ENCODE results near the gene TBC1D22B. TPM values are rescaled to one million over a fixed set of nuclear protein-coding genes. Genes with fewer than 3 reads are reported as not detected.

TBC1D22B gene
- total and polyA plus RNA-seq, 2 experiments from 2014 or later, result 9.1 to 19.9 TPM

DNA sequence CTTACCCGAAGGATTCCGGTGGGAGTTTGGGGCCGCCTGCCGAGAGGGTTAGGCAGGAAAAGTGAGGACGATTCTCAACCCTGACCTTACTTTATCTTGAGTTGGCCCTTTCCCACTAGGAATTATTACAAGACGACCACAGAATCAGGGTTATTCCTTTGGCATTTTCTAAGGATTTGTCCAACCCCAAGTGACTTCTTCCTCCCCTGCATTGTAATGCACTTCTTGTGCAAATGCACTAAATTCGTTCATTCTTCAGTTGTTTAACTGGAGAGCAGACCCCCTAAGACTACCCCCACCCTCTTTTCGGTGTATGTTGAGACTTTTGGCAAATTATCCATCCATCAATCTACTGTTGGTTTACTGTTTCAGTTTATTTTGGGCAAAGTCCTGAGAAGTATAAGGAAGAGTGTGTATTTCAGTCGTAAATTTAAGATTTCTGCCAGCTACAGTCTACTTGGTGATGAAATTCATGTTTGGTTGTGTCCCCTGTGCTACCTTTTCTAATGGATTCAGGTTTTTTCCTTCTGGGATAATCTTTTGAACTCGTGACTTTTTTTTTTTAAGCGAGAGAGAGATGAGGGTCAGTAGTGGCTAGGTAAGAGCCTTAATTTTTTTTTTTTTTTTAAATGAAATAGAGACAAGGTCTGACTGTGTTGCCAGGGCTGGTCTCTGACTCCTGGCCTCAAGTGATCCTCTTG, 983 bp downstream of the TBC1D22B start (continued):
- TF ChIP-seq, protein P1, sequence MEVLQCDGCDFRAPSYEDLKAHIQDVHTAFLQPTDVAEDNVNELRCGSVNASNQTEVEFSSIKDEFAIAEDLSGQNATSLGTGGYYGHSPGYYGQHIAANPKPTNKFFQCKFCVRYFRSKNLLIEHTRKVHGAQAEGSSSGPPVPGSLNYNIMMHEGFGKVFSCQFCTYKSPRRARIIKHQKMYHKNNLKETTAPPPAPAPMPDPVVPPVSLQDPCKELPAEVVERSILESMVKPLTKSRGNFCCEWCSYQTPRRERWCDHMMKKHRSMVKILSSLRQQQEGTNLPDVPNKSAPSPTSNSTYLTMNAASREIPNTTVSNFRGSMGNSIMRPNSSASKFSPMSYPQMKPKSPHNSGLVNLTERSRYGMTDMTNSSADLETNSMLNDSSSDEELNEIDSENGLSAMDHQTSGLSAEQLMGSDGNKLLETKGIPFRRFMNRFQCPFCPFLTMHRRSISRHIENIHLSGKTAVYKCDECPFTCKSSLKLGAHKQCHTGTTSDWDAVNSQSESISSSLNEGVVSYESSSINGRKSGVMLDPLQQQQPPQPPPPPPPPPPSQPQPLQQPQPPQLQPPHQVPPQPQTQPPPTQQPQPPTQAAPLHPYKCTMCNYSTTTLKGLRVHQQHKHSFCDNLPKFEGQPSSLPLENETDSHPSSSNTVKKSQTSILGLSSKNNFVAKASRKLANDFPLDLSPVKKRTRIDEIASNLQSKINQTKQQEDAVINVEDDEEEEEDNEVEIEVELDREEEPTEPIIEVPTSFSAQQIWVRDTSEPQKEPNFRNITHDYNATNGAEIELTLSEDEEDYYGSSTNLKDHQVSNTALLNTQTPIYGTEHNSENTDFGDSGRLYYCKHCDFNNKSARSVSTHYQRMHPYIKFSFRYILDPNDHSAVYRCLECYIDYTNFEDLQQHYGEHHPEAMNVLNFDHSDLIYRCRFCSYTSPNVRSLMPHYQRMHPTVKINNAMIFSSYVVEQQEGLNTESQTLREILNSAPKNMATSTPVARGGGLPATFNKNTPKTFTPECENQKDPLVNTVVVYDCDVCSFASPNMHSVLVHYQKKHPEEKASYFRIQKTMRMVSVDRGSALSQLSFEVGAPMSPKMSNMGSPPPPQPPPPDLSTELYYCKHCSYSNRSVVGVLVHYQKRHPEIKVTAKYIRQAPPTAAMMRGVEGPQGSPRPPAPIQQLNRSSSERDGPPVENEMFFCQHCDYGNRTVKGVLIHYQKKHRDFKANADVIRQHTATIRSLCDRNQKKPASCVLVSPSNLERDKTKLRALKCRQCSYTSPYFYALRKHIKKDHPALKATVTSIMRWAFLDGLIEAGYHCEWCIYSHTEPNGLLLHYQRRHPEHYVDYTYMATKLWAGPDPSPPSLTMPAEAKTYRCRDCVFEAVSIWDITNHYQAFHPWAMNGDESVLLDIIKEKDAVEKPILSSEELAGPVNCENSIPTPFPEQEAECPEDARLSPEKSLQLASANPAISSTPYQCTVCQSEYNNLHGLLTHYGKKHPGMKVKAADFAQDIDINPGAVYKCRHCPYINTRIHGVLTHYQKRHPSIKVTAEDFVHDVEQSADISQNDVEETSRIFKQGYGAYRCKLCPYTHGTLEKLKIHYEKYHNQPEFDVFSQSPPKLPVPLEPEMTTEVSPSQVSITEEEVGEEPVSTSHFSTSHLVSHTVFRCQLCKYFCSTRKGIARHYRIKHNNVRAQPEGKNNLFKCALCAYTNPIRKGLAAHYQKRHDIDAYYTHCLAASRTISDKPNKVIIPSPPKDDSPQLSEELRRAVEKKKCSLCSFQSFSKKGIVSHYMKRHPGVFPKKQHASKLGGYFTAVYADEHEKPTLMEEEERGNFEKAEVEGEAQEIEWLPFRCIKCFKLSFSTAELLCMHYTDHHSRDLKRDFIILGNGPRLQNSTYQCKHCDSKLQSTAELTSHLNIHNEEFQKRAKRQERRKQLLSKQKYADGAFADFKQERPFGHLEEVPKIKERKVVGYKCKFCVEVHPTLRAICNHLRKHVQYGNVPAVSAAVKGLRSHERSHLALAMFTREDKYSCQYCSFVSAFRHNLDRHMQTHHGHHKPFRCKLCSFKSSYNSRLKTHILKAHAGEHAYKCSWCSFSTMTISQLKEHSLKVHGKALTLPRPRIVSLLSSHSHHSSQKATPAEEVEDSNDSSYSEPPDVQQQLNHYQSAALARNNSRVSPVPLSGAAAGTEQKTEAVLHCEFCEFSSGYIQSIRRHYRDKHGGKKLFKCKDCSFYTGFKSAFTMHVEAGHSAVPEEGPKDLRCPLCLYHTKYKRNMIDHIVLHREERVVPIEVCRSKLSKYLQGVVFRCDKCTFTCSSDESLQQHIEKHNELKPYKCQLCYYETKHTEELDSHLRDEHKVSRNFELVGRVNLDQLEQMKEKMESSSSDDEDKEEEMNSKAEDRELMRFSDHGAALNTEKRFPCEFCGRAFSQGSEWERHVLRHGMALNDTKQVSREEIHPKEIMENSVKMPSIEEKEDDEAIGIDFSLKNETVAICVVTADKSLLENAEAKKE (CRISPR knock-in tag; IDR thresholded peaks at IDR 0.05), result no peak
- TF ChIP-seq CREB1 (CRISPR knock-in tag; IDR thresholded peaks at IDR 0.05; ENCODE audit: low read depth) (no peak), EZH2phosphoT487 (IDR thresholded peaks at IDR 0.05; ENCODE audit: unreplicated experiment) (no peak), NANOG (IDR thresholded peaks at IDR 0.05; ENCODE audit: borderline replicate concordance) (no peak), JUNB (IDR thresholded peaks at IDR 0.05; ENCODE audit: unreplicated experiment) (no peak)

DNA sequence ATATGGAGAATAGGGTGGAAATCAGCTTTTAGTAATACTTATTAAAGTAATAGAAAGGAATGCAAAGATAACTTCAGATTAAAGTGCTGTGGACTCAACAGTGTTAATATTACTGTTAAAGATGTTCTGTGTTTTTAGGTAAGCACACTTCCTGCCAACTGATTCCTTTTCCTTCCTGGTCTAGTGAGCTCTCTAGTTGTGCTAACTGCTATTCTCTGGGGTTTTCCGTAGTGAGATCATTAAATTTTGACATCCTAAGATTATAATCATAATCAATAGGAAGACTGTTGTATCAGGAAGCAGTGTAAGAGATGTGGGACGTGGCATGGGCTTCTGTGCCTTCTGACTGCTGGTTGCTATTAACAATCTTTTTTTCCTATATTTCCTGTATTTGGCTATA, 1.6 kb downstream of the TBC1D22B start:
- Histone ChIP-seq H4K20me1 (replicated peaks; ENCODE audit: insufficient read depth) (no peaks in the 10 kb centered on the region), H3K27me3 (ENCODE audit: insufficient read depth) (no peaks in the 10 kb centered on the region), H3K27ac (ENCODE audit: low read depth) (no peak overlapping the region), H3K9me2 (ENCODE audit: insufficient read depth) (no peaks in the 10 kb centered on the region), H3K4me2 (peak overlapping the region; percentile 81), H2AFZ (no peak overlapping the region), H3K79me2 (replicated peaks; ENCODE audit: insufficient read depth) (peaks cover 60% of the 10 kb centered on the region), H3K4me3 (peak overlapping the region; percentile 93), H3F3A (replicated peaks; ENCODE audit: low read depth) (no peaks in the 10 kb centered on the region), H3K4me1 (ENCODE audit: insufficient read depth) (peaks cover 33% of the 10 kb centered on the region), H3K36me3 (ENCODE audit: insufficient read depth) (no peaks in the 10 kb centered on the region)
- no peak for DNase-seq (ENCODE audit: low spot score)
- Mint-ChIP-seq H3K36me3 (ENCODE audit: low read depth) (peaks cover 4% of the 10 kb centered on the region; the same call in 1 of the 3 replicates), H3K27me3 (ENCODE audit: insufficient read depth, low read depth, poor library complexity) (peaks cover 6% of the 10 kb centered on the region), H3K27ac (no peak overlapping the region), H3K9me3 (no peaks in the 10 kb centered on the region), H3K4me3 (peak overlapping the region; percentile 99), H3K4me1 (peaks cover 52% of the 10 kb centered on the region)
- TF ChIP-seq ZNF331 (CRISPR knock-in tag; IDR thresholded peaks at IDR 0.05; ENCODE audit: low read depth), result no peak
- no peak for TF ChIP-seq EZH2phosphoT487 (IDR thresholded peaks at IDR 0.05; ENCODE audit: unreplicated experiment)
- TF ChIP-seq ZNF114 (CRISPR knock-in tag; IDR thresholded peaks at IDR 0.05), result no peak
- TF ChIP-seq, protein P2, sequence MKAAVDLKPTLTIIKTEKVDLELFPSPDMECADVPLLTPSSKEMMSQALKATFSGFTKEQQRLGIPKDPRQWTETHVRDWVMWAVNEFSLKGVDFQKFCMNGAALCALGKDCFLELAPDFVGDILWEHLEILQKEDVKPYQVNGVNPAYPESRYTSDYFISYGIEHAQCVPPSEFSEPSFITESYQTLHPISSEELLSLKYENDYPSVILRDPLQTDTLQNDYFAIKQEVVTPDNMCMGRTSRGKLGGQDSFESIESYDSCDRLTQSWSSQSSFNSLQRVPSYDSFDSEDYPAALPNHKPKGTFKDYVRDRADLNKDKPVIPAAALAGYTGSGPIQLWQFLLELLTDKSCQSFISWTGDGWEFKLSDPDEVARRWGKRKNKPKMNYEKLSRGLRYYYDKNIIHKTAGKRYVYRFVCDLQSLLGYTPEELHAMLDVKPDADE (IDR thresholded peaks at IDR 0.05), result no peak
- no peak for TF ChIP-seq CREB1 (CRISPR knock-in tag; IDR thresholded peaks at IDR 0.05; ENCODE audit: low read depth)
- TF ChIP-seq, protein P3, sequence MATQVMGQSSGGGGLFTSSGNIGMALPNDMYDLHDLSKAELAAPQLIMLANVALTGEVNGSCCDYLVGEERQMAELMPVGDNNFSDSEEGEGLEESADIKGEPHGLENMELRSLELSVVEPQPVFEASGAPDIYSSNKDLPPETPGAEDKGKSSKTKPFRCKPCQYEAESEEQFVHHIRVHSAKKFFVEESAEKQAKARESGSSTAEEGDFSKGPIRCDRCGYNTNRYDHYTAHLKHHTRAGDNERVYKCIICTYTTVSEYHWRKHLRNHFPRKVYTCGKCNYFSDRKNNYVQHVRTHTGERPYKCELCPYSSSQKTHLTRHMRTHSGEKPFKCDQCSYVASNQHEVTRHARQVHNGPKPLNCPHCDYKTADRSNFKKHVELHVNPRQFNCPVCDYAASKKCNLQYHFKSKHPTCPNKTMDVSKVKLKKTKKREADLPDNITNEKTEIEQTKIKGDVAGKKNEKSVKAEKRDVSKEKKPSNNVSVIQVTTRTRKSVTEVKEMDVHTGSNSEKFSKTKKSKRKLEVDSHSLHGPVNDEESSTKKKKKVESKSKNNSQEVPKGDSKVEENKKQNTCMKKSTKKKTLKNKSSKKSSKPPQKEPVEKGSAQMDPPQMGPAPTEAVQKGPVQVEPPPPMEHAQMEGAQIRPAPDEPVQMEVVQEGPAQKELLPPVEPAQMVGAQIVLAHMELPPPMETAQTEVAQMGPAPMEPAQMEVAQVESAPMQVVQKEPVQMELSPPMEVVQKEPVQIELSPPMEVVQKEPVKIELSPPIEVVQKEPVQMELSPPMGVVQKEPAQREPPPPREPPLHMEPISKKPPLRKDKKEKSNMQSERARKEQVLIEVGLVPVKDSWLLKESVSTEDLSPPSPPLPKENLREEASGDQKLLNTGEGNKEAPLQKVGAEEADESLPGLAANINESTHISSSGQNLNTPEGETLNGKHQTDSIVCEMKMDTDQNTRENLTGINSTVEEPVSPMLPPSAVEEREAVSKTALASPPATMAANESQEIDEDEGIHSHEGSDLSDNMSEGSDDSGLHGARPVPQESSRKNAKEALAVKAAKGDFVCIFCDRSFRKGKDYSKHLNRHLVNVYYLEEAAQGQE (IDR thresholded peaks at IDR 0.05; ENCODE audit: unreplicated experiment), result no peak
- no peak for TF ChIP-seq EZH2 (IDR thresholded peaks at IDR 0.05; ENCODE audit: low read depth, unreplicated experiment)
- ATAC-seq, result no peak
